Mesenchymal stem cell (in vitro differentiated cells and primary cell): ENCODE measurements around the gene MUS81.

Experiments
- DNase-seq: peaks from one replicate; pipeline ENCODE4 v3.0.0-alpha.2; 2013
- H2AFZ ChIP-seq: one replicate; pipeline ENCODE4 v1.6.1; 2013; ENCODE audit warnings: low read depth, mild to moderate bottlenecking, control low read depth, inconsistent platforms, low read length, moderate library complexity
- H2AK5ac ChIP-seq: 2 replicates; pipeline ENCODE4 v1.6.1; 2013; ENCODE audit warnings: low read length, moderate library complexity, mild to moderate bottlenecking, inconsistent platforms; ENCODE audit not compliant: severe bottlenecking
- H2BK120ac ChIP-seq: one replicate; pipeline ENCODE4 v1.6.1; 2013; ENCODE audit warnings: low read depth, mild to moderate bottlenecking, inconsistent platforms, low read length, moderate library complexity
- H2BK12ac ChIP-seq, 2 experiments: one replicate each; pipeline ENCODE4 v1.6.1; 2013; ENCODE audit warnings: inconsistent platforms in 2 of 2, low read length in 2 of 2, mild to moderate bottlenecking in 2 of 2, moderate library complexity in 2 of 2, control low read depth in 1 of 2
- H2BK15ac ChIP-seq: one replicate; pipeline ENCODE4 v1.6.1; 2013; ENCODE audit warnings: mild to moderate bottlenecking, low read depth, inconsistent platforms; ENCODE audit not compliant: poor library complexity, severe bottlenecking
- H2BK5ac ChIP-seq: 2 replicates; pipeline ENCODE4 v1.6.1; 2013; ENCODE audit warnings: low read depth, mild to moderate bottlenecking, low read length, control low read depth, inconsistent platforms; ENCODE audit not compliant: poor library complexity, severe bottlenecking
- H3K14ac ChIP-seq, 2 experiments: one replicate each; pipeline ENCODE4 v1.6.1; 2013; ENCODE audit warnings: inconsistent platforms in 2 of 2, low read length in 2 of 2, control low read depth in 1 of 2, mild to moderate bottlenecking in 1 of 2, moderate library complexity in 1 of 2
- H3K18ac ChIP-seq, 2 experiments: one replicate each; pipeline ENCODE4 v1.6.1; 2013; ENCODE audit warnings: inconsistent platforms in 2 of 2, low read length in 2 of 2, control low read depth in 1 of 2, low read depth in 1 of 2, mild to moderate bottlenecking in 1 of 2
- H3K23ac ChIP-seq, 2 experiments: one replicate each; pipeline ENCODE4 v1.6.1; 2013; ENCODE audit warnings: inconsistent platforms in 2 of 2, low read length in 2 of 2, mild to moderate bottlenecking in 2 of 2, moderate library complexity in 2 of 2, control low read depth in 1 of 2
- H3K27ac ChIP-seq: 2 replicates; pipeline ENCODE4 v1.5.1; 2013; ENCODE audit warnings: mild to moderate bottlenecking, moderate library complexity, low read length, control low read depth, inconsistent platforms; ENCODE audit not compliant: poor library complexity, severe bottlenecking
- H3K27me3 ChIP-seq, 2 experiments: 2 replicates each; pipeline versions ENCODE4 v1.6.1 to v1.7.0; 2013; ENCODE audit warnings: low read length in 2 of 2, mild to moderate bottlenecking in 2 of 2, moderate library complexity in 2 of 2, control low read depth in 1 of 2, inconsistent platforms in 1 of 2; ENCODE audit not compliant: control insufficient read depth in 1 of 2, insufficient read depth in 1 of 2
- H3K36me3 ChIP-seq, 2 experiments: 2 replicates each; pipeline versions ENCODE4 v1.6.1 to v1.7.0; 2013; ENCODE audit warnings: low read length in 2 of 2, control low read depth in 1 of 2, inconsistent platforms in 1 of 2, low read depth in 1 of 2, mild to moderate bottlenecking in 1 of 2; ENCODE audit not compliant: insufficient read depth in 2 of 2, control insufficient read depth in 1 of 2
- H3K4ac ChIP-seq, 2 experiments: one replicate each; pipeline ENCODE4 v1.6.1; 2013; ENCODE audit warnings: inconsistent platforms in 2 of 2, low read length in 2 of 2, mild to moderate bottlenecking in 2 of 2, moderate library complexity in 2 of 2, control low read depth in 1 of 2, low read depth in 1 of 2
- H3K4me1 ChIP-seq: 2 replicates; pipeline ENCODE4 v1.6.1; 2013; ENCODE audit warnings: low read depth, low read length, control low read depth; ENCODE audit not compliant: control insufficient read depth, insufficient read depth
- H3K4me2 ChIP-seq: 2 replicates; pipeline ENCODE4 v1.6.1; 2013; ENCODE audit warnings: low read length, mild to moderate bottlenecking, inconsistent platforms; ENCODE audit not compliant: poor library complexity, severe bottlenecking
- H3K4me3 ChIP-seq, 2 experiments: 2 replicates each; pipeline versions ENCODE4 v1.5.1 to v1.7.0; 2013; ENCODE audit warnings: low read length in 2 of 2, mild to moderate bottlenecking in 2 of 2, control low read depth in 1 of 2, low read depth in 1 of 2; ENCODE audit not compliant: insufficient read depth in 1 of 2
- H3K79me1 ChIP-seq: replicated peaks from 2 replicates; pipeline ENCODE4 v1.6.1; 2013; ENCODE audit warnings: mild to moderate bottlenecking, control low read depth, low read length, inconsistent platforms; ENCODE audit not compliant: poor library complexity, severe bottlenecking
- H3K9ac ChIP-seq: 2 replicates; pipeline ENCODE4 v1.7.0; 2013; ENCODE audit warnings: mild to moderate bottlenecking, low read length, moderate library complexity
- H3K9me3 ChIP-seq: 2 replicates; pipeline ENCODE4 v1.7.0; 2013; ENCODE audit warnings: mild to moderate bottlenecking, low read length; ENCODE audit not compliant: control insufficient read depth
- H4K8ac ChIP-seq: one replicate; pipeline ENCODE4 v1.6.1; 2013; ENCODE audit warnings: inconsistent platforms, mild to moderate bottlenecking, low read length, moderate library complexity
- H4K91ac ChIP-seq: one replicate; pipeline ENCODE4 v1.6.1; 2013; ENCODE audit warnings: mild to moderate bottlenecking, low read length, inconsistent platforms
- WGBS: methylation state at CpG from one replicate; pipeline ENCODE4 v1.1.7; 2013; ENCODE audit warnings: mixed read lengths; 5-methylcytosine and 5-hydroxymethylcytosine counted together

Gene MUS81

DNA sequence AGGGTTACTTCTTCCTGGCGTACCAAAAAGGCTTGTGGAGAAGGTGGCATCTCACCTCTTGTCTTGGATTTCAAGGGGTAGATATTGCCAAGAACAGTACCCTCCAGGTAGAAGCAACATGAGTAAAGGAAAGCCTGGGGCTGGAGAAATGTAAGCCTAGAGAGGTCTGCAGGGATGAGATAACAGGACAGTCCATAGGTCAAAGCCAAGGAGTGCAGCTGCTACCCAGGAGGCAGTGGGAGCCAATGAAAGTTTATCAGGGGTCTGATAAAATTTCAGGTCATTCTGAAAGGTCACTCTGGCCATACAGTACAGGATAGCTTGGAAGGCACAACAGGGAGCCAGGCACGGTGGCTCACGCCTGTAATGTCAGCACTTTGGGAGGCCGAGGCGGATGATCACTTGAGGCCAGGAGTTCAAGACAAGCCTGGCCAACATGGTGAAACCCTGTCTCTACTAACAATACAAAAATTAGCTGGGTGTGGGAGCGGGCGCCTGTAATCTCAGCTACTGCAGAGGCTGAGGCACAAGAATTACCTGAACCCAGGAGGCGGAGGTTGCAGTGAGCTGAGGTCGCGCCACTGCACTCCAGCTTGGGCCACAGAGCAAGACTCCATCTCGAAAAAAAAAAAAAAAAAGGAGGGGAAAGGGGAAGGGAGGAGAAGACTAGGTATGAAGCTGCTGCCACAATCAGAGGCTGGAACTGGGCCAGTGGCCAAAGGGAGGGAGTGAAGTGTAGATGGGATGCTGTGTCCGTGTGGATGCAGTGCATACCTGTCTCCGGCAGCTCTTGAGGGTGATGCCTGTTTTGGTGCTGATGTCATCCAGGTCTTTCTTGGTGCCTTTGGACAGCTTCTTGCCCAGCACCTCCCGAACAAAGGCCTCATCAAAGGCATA, 26.8 kb downstream of the MUS81 start:
- no peak overlapping the region for H4K8ac ChIP-seq
- H3K4me3 ChIP-seq, result peak overlapping the region in 1 of 2 experiments; percentile 87
- H2BK15ac ChIP-seq, result peak overlapping the region; percentile 33
- H2AK5ac ChIP-seq, result no peak overlapping the region
- no peak for DNase-seq
- no peak overlapping the region for H2BK5ac ChIP-seq
- H3K79me1 ChIP-seq, result peaks cover 28% of the 10 kb centered on the region
- H3K4me1 ChIP-seq, result peaks cover 30% of the 10 kb centered on the region
- no peak overlapping the region for H2AFZ ChIP-seq
- peak overlapping the region; percentile 89 for H3K4me2 ChIP-seq
- peak overlapping the region in 1 of 2 experiments; percentile 41 for H2BK12ac ChIP-seq
- peak overlapping the region; percentile 48 for H3K27ac ChIP-seq
- H2BK120ac ChIP-seq, result no peak overlapping the region
- peaks cover 52 to 56% of the 10 kb centered on the region in 2 experiments for H3K36me3 ChIP-seq
- no peaks in the 10 kb centered on the region for H3K9me3 ChIP-seq
- H3K18ac ChIP-seq, result peak overlapping the region in 1 of 2 experiments; percentile 37
- H3K23ac ChIP-seq, result peak overlapping the region in 1 of 2 experiments; percentile 43
- peak overlapping the region; percentile 94 for H3K9ac ChIP-seq
- H3K14ac ChIP-seq, result peak overlapping the region in 1 of 2 experiments; percentile 68
- 87% methylated on average over 14 of the region's 14 CpGs for WGBS
- H4K91ac ChIP-seq, result peak overlapping the region; percentile 46
- peak overlapping the region in 1 of 2 experiments; percentile 72 for H3K4ac ChIP-seq
- no peaks in the 10 kb centered on the region for H3K27me3 ChIP-seq

DNA sequence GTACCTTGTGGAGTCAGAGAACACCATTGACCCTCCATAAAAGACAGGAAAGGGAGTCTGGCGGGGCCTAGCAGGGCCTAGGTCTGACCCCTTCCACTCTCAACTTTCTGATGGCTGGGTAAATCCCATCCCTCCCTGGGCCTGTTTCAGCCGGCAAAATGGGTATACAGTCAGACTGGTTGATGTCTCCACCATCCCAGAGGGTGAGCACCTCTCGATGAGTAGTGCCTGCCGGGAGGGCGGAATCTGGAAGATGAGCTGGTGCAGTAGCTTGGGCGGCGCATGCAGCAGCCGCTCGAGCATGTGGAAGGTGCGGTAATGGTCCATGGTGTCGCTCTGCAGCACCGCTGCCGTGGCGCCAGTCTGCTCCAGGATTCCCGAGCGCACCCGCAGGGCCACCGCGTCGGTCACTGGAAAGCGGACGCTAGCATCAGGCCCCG, 27.5 kb downstream of the MUS81 start:
- DNase-seq, result no peak
- Histone ChIP-seq H2BK12ac (no peak overlapping the region), H3K79me1 (peaks cover 27% of the 10 kb centered on the region)

DNA sequence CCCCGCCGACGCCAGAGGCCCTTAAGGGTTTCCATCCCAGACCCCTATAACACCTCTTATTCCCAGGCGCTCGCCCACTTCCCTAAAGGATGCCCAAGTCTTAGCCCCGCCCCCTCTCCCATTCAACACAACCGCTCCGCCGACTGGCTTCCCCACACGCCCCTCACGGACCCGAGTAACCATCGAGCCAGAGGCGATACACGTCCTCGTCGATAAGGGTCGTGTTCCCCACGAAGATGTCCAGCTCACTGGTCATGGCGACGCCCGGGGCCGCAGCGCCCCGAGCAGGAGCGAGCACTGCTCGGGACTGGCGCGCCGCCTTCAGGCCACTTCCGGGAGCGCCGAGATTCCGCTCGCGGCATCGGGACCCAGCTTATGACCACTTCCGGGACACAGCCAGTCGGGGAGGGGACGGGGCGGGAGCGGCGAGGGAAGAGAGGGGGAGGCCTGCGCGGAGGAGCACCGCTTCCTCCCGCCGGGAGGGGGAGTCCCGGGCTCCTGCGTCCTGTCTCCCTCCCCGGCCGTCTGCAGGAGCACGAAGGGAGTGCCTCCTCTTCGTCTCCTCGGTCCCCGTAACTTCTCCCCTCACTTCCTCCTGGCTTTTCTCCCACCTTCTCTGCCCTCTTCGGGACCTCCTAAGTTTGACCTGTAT, 28.1 kb downstream of the MUS81 start, which contains the start of gene FIBP:
Gene FIBP (minus strand): TSS at position 309 of the 652 bp plus-strand sequence. CDS start 53 bp downstream, at position 256.
- peak within 1 kb of the TSS; percentile 82 to 93 for H3K18ac ChIP-seq
- H3K4me1 ChIP-seq, result peaks cover 38% of the 10 kb centered on the region
- H2BK5ac ChIP-seq, result peak within 1 kb of the TSS; percentile 80
- peak within 1 kb of the TSS; percentile 72 to 82 for H3K4ac ChIP-seq
- H3K36me3 ChIP-seq, result peaks cover 51 to 53% of the 10 kb centered on the region in 2 experiments
- peak within 1 kb of the TSS; percentile 94 for H3K9ac ChIP-seq
- peak; percentile 98 for DNase-seq
- peak within 1 kb of the TSS in 1 of 2 experiments; percentile 68 for H3K14ac ChIP-seq
- H2AK5ac ChIP-seq, result peak within 1 kb of the TSS; percentile 47
- H3K27ac ChIP-seq, result peak within 1 kb of the TSS; percentile 98
- peak within 1 kb of the TSS; percentile 43 to 45 for H3K23ac ChIP-seq
- peak within 1 kb of the TSS; percentile 36 for H2BK15ac ChIP-seq
- H3K79me1 ChIP-seq, result peaks cover 23% of the 10 kb centered on the region
- no peaks in the 10 kb centered on the region for H3K9me3 ChIP-seq
- peak within 1 kb of the TSS; percentile 41 to 74 for H2BK12ac ChIP-seq
- peak within 1 kb of the TSS; percentile 70 to 87 for H3K4me3 ChIP-seq
- H3K27me3 ChIP-seq, result no peaks in the 10 kb centered on the region
- peak within 1 kb of the TSS; percentile 67 for H2BK120ac ChIP-seq
- H4K91ac ChIP-seq, result peak within 1 kb of the TSS; percentile 95
- WGBS, result under 1% methylated on average over 44 of the region's 57 CpGs
- H2AFZ ChIP-seq, result peak within 1 kb of the TSS; percentile 33
- peak within 1 kb of the TSS; percentile 94 for H3K4me2 ChIP-seq
- peak within 1 kb of the TSS; percentile 88 for H4K8ac ChIP-seq

More for the DNA sequence above, 27.5 kb downstream of the MUS81 start:
- Histone ChIP-seq H4K91ac (peak overlapping the region; percentile 46), H2BK120ac (peak overlapping the region; percentile 13), H3K18ac (peak overlapping the region; percentile 30 to 79), H2BK5ac (no peak overlapping the region), H2BK15ac (peak overlapping the region; percentile 33), H3K14ac (peak overlapping the region in 1 of 2 experiments; percentile 68), H3K4ac (peak overlapping the region; percentile 29 to 82), H3K9me3 (no peaks in the 10 kb centered on the region), H3K4me3 (peak overlapping the region; percentile 70 to 87), H3K4me2 (peak overlapping the region; percentile 89), H4K8ac (peak overlapping the region; percentile 45), H2AFZ (peak overlapping the region; percentile 33), H3K4me1 (peaks cover 35% of the 10 kb centered on the region), H3K27me3 (no peaks in the 10 kb centered on the region), H3K23ac (no peak overlapping the region), H3K36me3 (peaks cover 52 to 55% of the 10 kb centered on the region in 2 experiments), H3K9ac (peak overlapping the region; percentile 94), H2AK5ac (no peak overlapping the region), H3K27ac (peak overlapping the region; percentile 48)
- WGBS, result 1% methylated on average over 23 of the region's 23 CpGs
